Activated CD4-positive, alpha-beta T cell treated with anti-CD3 and anti-CD28 coated beads, Interleukin-2, amount 10 ng/mL, durations not matched to agents 7 days and 5 days (primary cell): ENCODE data around the gene PPP5C. TPM values are rescaled to one million over a fixed set of nuclear protein-coding genes. Genes with fewer than 3 reads are reported as not detected.
"Not testable (repeated sequence)": the region's sequence is repeated elsewhere in the genome, so short reads cannot be mapped to it uniquely, and the experiment has no call there.

Experiments used
- CTCF ChIA-PET: fragments of 350-600 bp; sonication (Branson Sonifier 250); formaldehyde crosslinking; loops from one replicate; lab custom pipeline; 2021; ENCODE audit warnings: antibody characterized with exemption; lab: Charles Lee
- POLR2A ChIA-PET: fragments of 350-600 bp; sonication (Branson Sonifier 250); formaldehyde crosslinking; loops from one replicate; lab custom pipeline; 2021; ENCODE audit warnings: antibody characterized with exemption; lab: Charles Lee
- DNase-seq: peaks from one replicate; pipeline ENCODE4 v3.0.0-alpha.2; 2020
- H3K27ac Mint-ChIP-seq: one replicate; pipeline ENCODE4 v1.8.0; 2021; ENCODE audit warnings: mild to moderate bottlenecking, moderate library complexity, mixed read lengths
- H3K27me3 Mint-ChIP-seq: one replicate; pipeline ENCODE4 v1.8.0; 2021; ENCODE audit warnings: mixed read lengths
- H3K36me3 Mint-ChIP-seq: one replicate; pipeline ENCODE4 v1.8.0; 2021; ENCODE audit warnings: low read depth, mixed read lengths
- H3K4me1 Mint-ChIP-seq: one replicate; pipeline ENCODE4 v1.8.0; 2021; ENCODE audit warnings: mixed read lengths
- H3K4me3 Mint-ChIP-seq: one replicate; pipeline ENCODE4 v1.8.0; 2021; ENCODE audit warnings: mild to moderate bottlenecking, moderate library complexity, mixed read lengths
- H3K9me3 Mint-ChIP-seq: one replicate; pipeline ENCODE4 v1.8.0; 2021; ENCODE audit warnings: mixed read lengths
- total RNA-seq, 2 experiments: library from RNA; stranded (reverse); gene quantifications; one replicate each; pipeline ENCODE4 v1.2.3, GENCODE V29; 2021

Gene PPP5C
- total RNA-seq, 2 experiments from 2014 or later, result 101 to 102 TPM

- CTCF ChIA-PET, result interaction anchor here (0.5 to 1.4 kb wide), 2 partner anchors 17 to 276 kb away, joined by 3 read pairs; no protein-coding TSS in a partner anchor
Measured at GRCh38 chr19:46428239-46429135, 81.6 kb downstream of the PPP5C start, which contains the start of gene PNMA8C. PNMA8C (minus strand) TSS chr19:46428936; CDS start chr19:46428359, 577 bp downstream.

GRCh38 chr19:46429999-46430398, 83.1 kb downstream of the PPP5C start:
- H3K27ac Mint-ChIP-seq, result no peak overlapping the region
- no peak for DNase-seq
- ChIA-PET POLR2A (no interaction called here), CTCF (no interaction called here)
- no peaks in the 10 kb centered on the region for H3K36me3 Mint-ChIP-seq
- H3K4me1 Mint-ChIP-seq, result peaks cover 26% of the 10 kb centered on the region
- H3K27me3 Mint-ChIP-seq, result peaks cover 68% of the 10 kb centered on the region
- no peaks in the 10 kb centered on the region for H3K9me3 Mint-ChIP-seq
- H3K4me3 Mint-ChIP-seq, result no peak overlapping the region

More at GRCh38 chr19:46428239-46429135, 81.6 kb downstream of the PPP5C start, which contains the start of gene PNMA8C:
- Mint-ChIP-seq H3K4me3 (peak within 1 kb of the TSS; percentile 23), H3K27me3 (peaks cover 68% of the 10 kb centered on the region), H3K36me3 (no peaks in the 10 kb centered on the region), H3K9me3 (no peaks in the 10 kb centered on the region), H3K4me1 (peaks cover 26% of the 10 kb centered on the region), H3K27ac (peak within 1 kb of the TSS; percentile 26)
- peak; percentile 65 for DNase-seq
- POLR2A ChIA-PET, result no interaction called here

DNA sequence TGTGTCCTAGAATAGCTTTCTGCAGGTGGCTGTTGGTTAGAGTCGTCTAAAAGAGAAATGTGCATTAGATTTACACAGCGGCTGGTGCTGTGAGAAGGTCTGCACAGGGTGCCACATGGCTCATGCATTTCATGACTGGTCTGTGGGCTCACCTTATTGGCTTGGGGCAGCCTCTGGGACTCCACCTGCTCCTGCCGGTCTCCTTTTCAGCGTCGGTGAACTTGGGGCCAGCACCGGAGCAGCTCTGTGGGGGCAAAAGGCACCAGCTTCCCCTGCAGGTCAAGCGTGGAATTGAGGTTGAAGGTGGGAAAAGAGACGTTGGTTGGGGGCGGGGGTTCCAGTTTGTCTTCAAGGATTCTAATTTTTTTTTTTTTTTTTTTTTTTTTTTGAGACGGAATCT, 84.9 kb downstream of the PPP5C start:
- DNase-seq, result no peak
- Mint-ChIP-seq H3K27me3 (peaks cover 55% of the 10 kb centered on the region), H3K9me3 (no peaks in the 10 kb centered on the region), H3K4me1 (peaks cover 23% of the 10 kb centered on the region), H3K36me3 (no peaks in the 10 kb centered on the region), H3K27ac (no peak overlapping the region), H3K4me3 (no peak overlapping the region)
- POLR2A ChIA-PET, result no interaction called here
- CTCF ChIA-PET, result no interaction called here

GRCh38 chr19:46433470-46433869, 86.6 kb downstream of the PPP5C start:
- DNase-seq, H3K9me3 Mint-ChIP-seq, H3K27ac Mint-ChIP-seq, POLR2A ChIA-PET, H3K4me3 Mint-ChIP-seq, H3K36me3 Mint-ChIP-seq: not testable (repeated sequence)
- CTCF ChIA-PET, result interaction anchor here (1.1 kb wide), 1 partner anchor 9 kb away, joined by 3 read pairs; no protein-coding TSS in a partner anchor
- H3K4me1 Mint-ChIP-seq, result peaks cover 11% of the 10 kb centered on the region
- peaks cover 41% of the 10 kb centered on the region for H3K27me3 Mint-ChIP-seq

DNA sequence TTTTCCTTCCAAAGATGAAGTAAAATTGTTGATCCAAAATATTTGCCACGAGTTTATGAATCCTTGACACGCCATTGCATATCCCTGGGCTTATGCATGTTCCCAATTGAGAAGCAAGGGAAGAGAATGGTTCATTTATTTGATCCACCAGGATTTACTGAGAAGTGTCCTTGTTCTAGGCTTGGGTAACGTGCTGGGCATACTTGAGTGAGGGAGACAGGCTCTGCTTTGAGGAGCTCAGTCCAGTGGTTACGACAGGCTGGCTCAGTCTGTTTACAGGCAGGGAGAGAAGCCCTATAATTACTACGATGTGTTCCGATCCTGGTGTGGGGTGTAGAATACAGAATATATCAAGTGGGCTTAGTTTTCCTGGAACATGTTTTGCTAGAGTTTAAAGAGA, 88.1 kb downstream of the PPP5C start:
- Mint-ChIP-seq H3K4me3 (no peak overlapping the region), H3K36me3 (no peaks in the 10 kb centered on the region), H3K27ac (no peak overlapping the region), H3K9me3 (no peaks in the 10 kb centered on the region), H3K4me1 (peaks cover under 1% of the 10 kb centered on the region), H3K27me3 (peaks cover 26% of the 10 kb centered on the region)
- no peak for DNase-seq
- CTCF ChIA-PET, result no interaction called here
- POLR2A ChIA-PET, result no interaction called here

GRCh38 chr19:46435689-46436088, 88.8 kb downstream of the PPP5C start:
- H3K4me3 Mint-ChIP-seq, H3K9me3 Mint-ChIP-seq, CTCF ChIA-PET, H3K27ac Mint-ChIP-seq, H3K4me1 Mint-ChIP-seq, H3K36me3 Mint-ChIP-seq, POLR2A ChIA-PET, DNase-seq: not testable (repeated sequence)
- H3K27me3 Mint-ChIP-seq, result peaks cover 20% of the 10 kb centered on the region

Other genes with a start within 250 kb of the PPP5C start
- not detected for gene IGFL3, start 222.4 kb upstream of the PPP5C start, total RNA-seq
- gene IGFL2, start 198.8 kb upstream of the PPP5C start, total RNA-seq, result not detected
- gene IGFL1, start 117.3 kb upstream of the PPP5C start, total RNA-seq, result not detected
- not detected for gene HIF3A, start 50.0 kb upstream of the PPP5C start, total RNA-seq
- not detected for gene CCDC8, start 66.5 kb downstream of the PPP5C start, total RNA-seq
- gene PNMA8C, start 81.8 kb downstream of the PPP5C start, total RNA-seq, result not detected
- not detected for gene PNMA8A, start 124.5 kb downstream of the PPP5C start, total RNA-seq
- under 1 TPM; 0.06 to 0.07 TPM for gene PNMA8B, start 148.8 kb downstream of the PPP5C start, total RNA-seq